Measurements from ENCODE around the gene FIGNL2.

GRCh38 chr12:51829011-51829481 lies 19.5 kb downstream of the FIGNL2 start:
- TF ChIP-seq, protein P1, sequence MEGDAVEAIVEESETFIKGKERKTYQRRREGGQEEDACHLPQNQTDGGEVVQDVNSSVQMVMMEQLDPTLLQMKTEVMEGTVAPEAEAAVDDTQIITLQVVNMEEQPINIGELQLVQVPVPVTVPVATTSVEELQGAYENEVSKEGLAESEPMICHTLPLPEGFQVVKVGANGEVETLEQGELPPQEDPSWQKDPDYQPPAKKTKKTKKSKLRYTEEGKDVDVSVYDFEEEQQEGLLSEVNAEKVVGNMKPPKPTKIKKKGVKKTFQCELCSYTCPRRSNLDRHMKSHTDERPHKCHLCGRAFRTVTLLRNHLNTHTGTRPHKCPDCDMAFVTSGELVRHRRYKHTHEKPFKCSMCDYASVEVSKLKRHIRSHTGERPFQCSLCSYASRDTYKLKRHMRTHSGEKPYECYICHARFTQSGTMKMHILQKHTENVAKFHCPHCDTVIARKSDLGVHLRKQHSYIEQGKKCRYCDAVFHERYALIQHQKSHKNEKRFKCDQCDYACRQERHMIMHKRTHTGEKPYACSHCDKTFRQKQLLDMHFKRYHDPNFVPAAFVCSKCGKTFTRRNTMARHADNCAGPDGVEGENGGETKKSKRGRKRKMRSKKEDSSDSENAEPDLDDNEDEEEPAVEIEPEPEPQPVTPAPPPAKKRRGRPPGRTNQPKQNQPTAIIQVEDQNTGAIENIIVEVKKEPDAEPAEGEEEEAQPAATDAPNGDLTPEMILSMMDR (IDR thresholded peaks at IDR 0.05) = no peak
- TF ChIP-seq POLR2A (IDR thresholded peaks at IDR 0.05) = no peak

Data from vagina (tissue), 2 donors.